ENCODE data around the gene PNCK. TPM values are rescaled to one million over a fixed set of nuclear protein-coding genes. Genes with fewer than 3 reads are reported as not detected.

Gene PNCK
- total and polyA plus RNA-seq, 2 of the 13 experiments (the other 11 are each of a cell fraction or from before 2014, with no cell fraction given): 33.1 TPM; not detected in 1

GRCh38 chrX:153646620-153647373 lies 26.8 kb downstream of the PNCK start, which contains the start of gene DUSP9 (continued):
- TF ChIP-seq, protein P1, sequence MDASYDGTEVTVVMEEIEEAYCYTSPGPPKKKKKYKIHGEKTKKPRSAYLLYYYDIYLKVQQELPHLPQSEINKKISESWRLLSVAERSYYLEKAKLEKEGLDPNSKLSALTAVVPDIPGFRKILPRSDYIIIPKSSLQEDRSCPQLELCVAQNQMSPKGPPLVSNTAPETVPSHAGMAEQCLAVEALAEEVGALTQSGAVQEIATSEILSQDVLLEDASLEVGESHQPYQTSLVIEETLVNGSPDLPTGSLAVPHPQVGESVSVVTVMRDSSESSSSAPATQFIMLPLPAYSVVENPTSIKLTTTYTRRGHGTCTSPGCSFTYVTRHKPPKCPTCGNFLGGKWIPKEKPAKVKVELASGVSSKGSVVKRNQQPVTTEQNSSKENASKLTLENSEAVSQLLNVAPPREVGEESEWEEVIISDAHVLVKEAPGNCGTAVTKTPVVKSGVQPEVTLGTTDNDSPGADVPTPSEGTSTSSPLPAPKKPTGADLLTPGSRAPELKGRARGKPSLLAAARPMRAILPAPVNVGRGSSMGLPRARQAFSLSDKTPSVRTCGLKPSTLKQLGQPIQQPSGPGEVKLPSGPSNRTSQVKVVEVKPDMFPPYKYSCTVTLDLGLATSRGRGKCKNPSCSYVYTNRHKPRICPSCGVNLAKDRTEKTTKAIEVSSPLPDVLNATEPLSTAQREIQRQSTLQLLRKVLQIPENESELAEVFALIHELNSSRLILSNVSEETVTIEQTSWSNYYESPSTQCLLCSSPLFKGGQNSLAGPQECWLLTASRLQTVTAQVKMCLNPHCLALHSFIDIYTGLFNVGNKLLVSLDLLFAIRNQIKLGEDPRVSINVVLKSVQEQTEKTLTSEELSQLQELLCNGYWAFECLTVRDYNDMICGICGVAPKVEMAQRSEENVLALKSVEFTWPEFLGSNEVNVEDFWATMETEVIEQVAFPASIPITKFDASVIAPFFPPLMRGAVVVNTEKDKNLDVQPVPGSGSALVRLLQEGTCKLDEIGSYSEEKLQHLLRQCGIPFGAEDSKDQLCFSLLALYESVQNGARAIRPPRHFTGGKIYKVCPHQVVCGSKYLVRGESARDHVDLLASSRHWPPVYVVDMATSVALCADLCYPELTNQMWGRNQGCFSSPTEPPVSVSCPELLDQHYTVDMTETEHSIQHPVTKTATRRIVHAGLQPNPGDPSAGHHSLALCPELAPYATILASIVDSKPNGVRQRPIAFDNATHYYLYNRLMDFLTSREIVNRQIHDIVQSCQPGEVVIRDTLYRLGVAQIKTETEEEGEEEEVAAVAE (CRISPR knock-in tag; IDR thresholded peaks at IDR 0.05; ENCODE audit: borderline replicate concordance): no peak
- TF ChIP-seq SIX4 (CRISPR knock-in tag; IDR thresholded peaks at IDR 0.05) (0 out of 2 replicates have a peak, but pooled peaks have one; percentile 17), SSRP1 (CRISPR knock-in tag; IDR thresholded peaks at IDR 0.05) (no peak), ZKSCAN1 (IDR thresholded peaks at IDR 0.05; ENCODE audit: low read length) (no peak), ZFP36L2 (CRISPR knock-in tag; IDR thresholded peaks at IDR 0.05) (no peak), ZNF674 (CRISPR knock-in tag; IDR thresholded peaks at IDR 0.05; ENCODE audit: low read depth) (no peak), ZNF383 (CRISPR knock-in tag; IDR thresholded peaks at IDR 0.05; ENCODE audit: borderline replicate concordance) (no peak), POLR2AphosphoS2 (IDR thresholded peaks at IDR 0.05; ENCODE audit: low read depth, low read length) (no peak), ZNF253 (CRISPR knock-in tag; IDR thresholded peaks at IDR 0.05; ENCODE audit: borderline replicate concordance) (0 out of 2 replicates have a peak, but pooled peaks have one; percentile 61), ZNF460 (CRISPR knock-in tag; IDR thresholded peaks at IDR 0.05; ENCODE audit: borderline replicate concordance) (no peak), ZNF878 (CRISPR knock-in tag; IDR thresholded peaks at IDR 0.05) (no peak), KDM6A (CRISPR knock-in tag; IDR thresholded peaks at IDR 0.05; ENCODE audit: low read depth) (peak; percentile 55; the same call in 1 of the 2 replicates), CENPT (CRISPR knock-in tag; IDR thresholded peaks at IDR 0.05; ENCODE audit: low read depth) (no peak), PHF20 (CRISPR knock-in tag; IDR thresholded peaks at IDR 0.05) (no peak), ZBTB8A (CRISPR knock-in tag; IDR thresholded peaks at IDR 0.05; ENCODE audit: borderline replicate concordance, low read depth) (no peak), ZNF430 (CRISPR knock-in tag; IDR thresholded peaks at IDR 0.05) (peak; percentile 76; the same call in 1 of the 2 replicates), MTF2 (CRISPR knock-in tag; IDR thresholded peaks at IDR 0.05; ENCODE audit: borderline replicate concordance) (no peak), CBFB (CRISPR knock-in tag; IDR thresholded peaks at IDR 0.05) (peak; percentile 62; the same call in 1 of the 2 replicates)
- TF ChIP-seq, protein P2, sequence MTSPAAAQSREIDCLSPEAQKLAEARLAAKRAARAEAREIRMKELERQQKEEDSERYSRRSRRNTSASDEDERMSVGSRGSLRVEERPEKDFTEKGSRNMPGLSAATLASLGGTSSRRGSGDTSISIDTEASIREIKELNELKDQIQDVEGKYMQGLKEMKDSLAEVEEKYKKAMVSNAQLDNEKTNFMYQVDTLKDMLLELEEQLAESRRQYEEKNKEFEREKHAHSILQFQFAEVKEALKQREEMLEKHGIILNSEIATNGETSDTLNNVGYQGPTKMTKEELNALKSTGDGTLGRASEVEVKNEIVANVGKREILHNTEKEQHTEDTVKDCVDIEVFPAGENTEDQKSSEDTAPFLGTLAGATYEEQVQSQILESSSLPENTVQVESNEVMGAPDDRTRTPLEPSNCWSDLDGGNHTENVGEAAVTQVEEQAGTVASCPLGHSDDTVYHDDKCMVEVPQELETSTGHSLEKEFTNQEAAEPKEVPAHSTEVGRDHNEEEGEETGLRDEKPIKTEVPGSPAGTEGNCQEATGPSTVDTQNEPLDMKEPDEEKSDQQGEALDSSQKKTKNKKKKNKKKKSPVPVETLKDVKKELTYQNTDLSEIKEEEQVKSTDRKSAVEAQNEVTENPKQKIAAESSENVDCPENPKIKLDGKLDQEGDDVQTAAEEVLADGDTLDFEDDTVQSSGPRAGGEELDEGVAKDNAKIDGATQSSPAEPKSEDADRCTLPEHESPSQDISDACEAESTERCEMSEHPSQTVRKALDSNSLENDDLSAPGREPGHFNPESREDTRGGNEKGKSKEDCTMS (CRISPR knock-in tag; conservative IDR thresholded peaks at IDR 0.05): no peak
- TF ChIP-seq, protein P3, sequence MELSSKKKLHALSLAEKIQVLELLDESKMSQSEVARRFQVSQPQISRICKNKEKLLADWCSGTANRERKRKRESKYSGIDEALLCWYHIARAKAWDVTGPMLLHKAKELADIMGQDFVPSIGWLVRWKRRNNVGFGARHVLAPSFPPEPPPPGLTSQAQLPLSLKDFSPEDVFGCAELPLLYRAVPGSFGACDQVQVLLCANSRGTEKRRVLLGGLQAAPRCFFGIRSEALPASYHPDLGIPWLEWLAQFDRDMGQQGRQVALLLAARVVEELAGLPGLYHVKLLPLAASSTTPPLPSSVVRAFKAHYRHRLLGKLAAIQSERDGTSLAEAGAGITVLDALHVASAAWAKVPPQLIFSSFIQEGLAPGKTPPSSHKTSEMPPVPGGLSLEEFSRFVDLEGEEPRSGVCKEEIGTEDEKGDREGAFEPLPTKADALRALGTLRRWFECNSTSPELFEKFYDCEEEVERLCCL (CRISPR knock-in tag; IDR thresholded peaks at IDR 0.05; ENCODE audit: borderline replicate concordance): no peak
- TF ChIP-seq, protein P4, sequence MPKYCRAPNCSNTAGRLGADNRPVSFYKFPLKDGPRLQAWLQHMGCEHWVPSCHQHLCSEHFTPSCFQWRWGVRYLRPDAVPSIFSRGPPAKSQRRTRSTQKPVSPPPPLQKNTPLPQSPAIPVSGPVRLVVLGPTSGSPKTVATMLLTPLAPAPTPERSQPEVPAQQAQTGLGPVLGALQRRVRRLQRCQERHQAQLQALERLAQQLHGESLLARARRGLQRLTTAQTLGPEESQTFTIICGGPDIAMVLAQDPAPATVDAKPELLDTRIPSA (CRISPR knock-in tag; IDR thresholded peaks at IDR 0.05; ENCODE audit: borderline replicate concordance): no peak; the same call in 1 of the 2 replicates

Measured in HepG2 (cell line).